Measurements from ENCODE around the gene HS3ST5.

GRCh38 chr6:114040871-114041270 lies 302.0 kb downstream of the HS3ST5 start:
- TF ChIP-seq CTCF (conservative IDR thresholded peaks at IDR 0.05 in 1 of 2, IDR thresholded peaks at IDR 0.05 in 1 of 2; ENCODE audit: low read depth in 1 of 2, low read length in 2 of 2): no peak
- no peak for TF ChIP-seq EZH2 (IDR thresholded peaks at IDR 0.05; ENCODE audit: low read length, missing control alignments)

Measured in fibroblast of lung (primary cell).